HG03095 (cell line): ENCODE data around the gene RABGGTB.
"Not testable (repeated sequence)": the region's sequence is repeated elsewhere in the genome, so short reads cannot be mapped to it uniquely, and the experiment has no call there.

Experiments used
- ATAC-seq: cut with Tn5 transposase; IDR thresholded peaks from one replicate; pipeline ENCODE4 v1.9.1; 2021; ENCODE audit warnings: moderate library complexity; ENCODE audit not compliant: unreplicated experiment

The RABGGTB gene

DNA sequence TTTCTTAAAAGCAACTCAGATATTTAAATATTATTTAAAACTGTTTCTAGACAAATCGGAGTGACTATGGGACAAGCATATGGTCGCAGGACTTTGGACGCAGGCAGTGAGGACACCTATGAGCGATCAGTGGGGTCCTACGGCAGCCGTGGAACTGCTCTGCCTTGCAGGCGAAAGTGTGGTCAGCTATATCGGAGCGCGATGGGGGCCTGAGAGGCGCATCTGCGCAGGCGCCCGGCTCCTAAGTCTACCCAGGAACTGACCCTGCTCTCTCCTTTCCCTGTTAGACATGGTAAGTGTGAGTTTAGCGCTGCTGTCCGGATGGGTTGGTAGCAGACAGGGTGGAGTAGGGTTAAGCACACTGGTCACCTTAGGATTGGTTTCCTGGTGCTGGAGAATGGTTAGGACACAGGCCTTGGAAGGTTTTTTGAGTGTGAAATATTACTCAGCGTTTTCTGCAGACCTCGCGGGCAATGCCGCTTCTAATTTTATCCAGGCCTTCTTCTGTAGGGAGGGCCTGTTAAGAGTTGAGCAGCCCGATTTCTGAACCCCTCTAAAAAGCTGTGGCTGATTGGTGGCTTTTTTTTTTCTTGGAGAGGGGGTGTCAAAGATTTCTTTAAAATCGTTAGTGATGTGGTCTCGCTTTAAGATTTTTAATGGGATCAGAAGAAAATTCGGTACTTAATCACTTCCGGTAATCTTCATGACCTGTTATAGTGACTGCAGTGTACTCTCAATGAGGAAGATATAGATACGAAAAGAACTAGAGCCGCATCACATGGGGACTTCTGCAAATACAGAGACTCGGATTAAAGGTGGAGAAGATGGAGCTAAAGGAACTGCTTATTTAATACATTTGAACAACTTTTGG is at the start of gene RABGGTB:
Gene RABGGTB (plus strand): TSS at position 274 of the 871 bp plus-strand sequence. CDS start 16 bp downstream, at position 290.
- peak; percentile 69 for ATAC-seq

DNA sequence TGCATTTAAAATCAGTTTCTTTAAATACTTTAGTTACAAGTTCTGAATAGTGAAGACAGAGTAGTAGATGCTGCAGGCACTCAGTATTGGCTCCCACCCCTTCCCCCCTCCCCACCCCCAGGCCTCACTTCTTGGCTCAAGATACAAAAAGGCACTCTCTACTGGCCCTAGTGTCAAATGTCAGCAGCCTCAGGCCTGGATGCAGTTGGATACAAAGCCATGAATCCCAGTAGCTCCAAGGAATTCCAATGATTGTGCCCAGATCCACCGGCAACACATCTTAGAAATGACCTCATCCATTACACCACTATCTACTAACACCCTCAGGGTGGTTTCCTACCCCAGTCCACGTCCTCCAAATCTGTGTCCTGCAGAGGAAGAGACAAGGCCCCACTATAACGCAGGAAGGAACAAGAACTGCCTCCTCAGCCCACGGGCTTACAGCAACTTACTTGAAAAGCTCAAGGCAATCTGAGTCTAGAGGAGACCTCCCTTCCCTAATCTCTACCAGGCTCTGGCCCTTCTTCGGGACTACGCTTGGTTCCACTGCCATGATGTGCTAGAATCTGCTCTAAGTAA is 43.9 kb upstream of the RABGGTB start:
- ATAC-seq: no peak

DNA sequence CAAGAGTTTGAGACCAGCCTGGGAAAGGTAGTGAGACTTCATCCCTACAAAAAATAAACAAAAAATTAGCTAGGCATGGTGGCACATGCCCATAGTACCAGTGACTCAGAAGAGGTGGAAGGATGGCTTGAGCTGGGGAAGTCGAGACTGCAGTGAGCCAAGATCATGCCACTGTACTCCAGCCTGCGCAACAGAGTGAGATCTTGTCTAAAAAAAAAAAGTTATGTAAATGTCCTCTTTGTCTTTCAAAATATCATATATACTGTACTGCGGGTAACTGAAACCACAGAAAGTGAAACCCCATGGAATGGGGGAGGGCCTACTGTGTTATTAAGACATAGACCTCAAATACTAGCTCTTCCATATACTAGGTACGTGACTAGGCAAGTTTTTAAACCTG is 40.8 kb upstream of the RABGGTB start:
- peak; percentile 64 for ATAC-seq

DNA sequence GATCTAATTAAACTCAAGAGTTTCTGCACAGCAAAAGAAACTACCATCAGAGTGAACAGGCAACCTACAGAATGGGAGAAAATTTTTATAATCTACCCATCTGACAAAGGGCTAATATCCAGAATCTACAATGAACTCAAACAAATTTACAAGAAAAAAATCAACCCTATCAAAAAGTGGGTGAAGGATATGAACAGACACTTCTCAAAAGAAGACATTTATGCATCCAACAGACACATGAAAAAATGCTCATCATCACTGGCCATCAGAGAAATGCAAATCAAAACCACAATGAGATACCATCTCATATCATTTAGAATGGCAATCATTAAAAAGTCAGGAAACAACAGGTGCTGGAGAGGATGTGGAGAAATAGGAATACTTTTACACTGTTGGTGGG is 28.8 kb upstream of the RABGGTB start:
- ATAC-seq: not testable (repeated sequence)

DNA sequence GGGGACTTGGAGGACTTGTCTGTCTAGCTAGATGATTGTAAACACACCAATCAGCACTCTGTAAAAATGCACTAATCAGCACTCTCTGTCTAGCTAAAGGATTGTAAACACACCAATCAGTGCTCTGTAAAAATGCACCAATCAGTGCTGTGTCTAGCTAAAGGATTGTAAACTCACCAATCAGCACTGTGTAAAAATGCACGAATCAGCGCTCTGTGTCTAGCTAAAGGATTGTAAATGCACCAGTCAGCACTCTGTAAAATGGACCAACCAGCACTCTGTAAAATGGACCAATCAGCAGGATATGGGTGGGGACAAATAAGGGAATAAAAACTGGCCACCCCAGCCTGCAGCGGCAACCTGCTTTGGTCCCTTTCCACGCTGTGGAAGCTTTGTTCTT is 27.5 kb upstream of the RABGGTB start:
- ATAC-seq: not testable (repeated sequence)

- ATAC-seq: no peak
Measured at GRCh38 chr1:75764057-75764655, 21.9 kb upstream of the RABGGTB start.

DNA sequence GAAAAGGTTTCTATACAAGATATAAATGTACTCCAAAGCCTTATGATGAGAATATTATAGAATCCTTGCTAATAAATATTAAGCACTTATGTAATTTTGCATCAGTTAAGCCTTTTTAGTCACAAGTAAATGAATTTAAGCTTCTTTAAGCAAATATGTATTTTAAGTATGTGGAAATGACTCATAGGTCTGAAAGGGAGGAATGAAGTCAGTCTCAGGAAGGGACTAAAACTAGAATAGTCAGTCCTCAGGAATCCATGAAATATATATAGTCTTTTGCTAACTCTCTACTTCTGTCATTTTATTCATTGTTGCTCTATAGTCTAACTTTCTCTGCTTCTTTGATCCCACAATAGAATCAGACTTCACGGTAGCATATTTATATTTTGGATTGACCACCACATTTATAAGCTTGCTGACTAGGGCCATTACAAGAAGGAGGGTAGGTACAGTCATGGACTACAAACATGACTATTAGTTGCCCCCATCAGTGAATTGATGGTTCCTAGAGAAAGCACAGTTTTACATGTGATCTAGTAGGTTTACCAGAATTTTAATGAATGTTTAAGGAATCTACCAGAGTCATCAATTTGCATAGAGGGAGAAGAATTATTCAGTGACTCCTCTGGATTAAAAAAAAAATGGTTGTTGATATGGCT is 20.2 kb upstream of the RABGGTB start:
- no peak for ATAC-seq

GRCh38 chr1:75768016-75768415 is 18.0 kb upstream of the RABGGTB start:
- no peak for ATAC-seq

- no peak for ATAC-seq
Measured at GRCh38 chr1:75770761-75771160, 15.3 kb upstream of the RABGGTB start.

- no peak for ATAC-seq
Measured at GRCh38 chr1:75771978-75772377, 14.1 kb upstream of the RABGGTB start.

GRCh38 chr1:75777812-75778211 is 8.2 kb upstream of the RABGGTB start:
- ATAC-seq: not testable (repeated sequence)

DNA sequence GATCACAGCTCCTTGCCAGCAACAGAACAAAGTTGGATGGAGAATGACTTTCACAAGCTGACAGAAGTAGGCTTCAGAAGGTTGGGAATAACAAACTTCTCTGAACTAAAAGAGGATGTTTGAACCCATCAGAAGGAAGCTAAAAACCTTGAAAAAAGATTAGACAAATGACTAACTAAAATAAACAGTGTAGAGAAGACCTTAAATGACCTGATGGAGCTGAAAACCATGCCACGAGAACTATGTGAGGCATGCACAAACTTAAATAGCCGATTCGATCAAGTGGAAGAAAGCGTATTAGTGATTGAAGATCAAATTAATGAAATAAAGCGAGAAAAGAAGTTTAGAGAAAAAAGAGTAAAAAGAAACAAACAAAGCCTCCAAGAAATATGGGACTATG is 7.4 kb upstream of the RABGGTB start:
- not testable (repeated sequence) for ATAC-seq

DNA sequence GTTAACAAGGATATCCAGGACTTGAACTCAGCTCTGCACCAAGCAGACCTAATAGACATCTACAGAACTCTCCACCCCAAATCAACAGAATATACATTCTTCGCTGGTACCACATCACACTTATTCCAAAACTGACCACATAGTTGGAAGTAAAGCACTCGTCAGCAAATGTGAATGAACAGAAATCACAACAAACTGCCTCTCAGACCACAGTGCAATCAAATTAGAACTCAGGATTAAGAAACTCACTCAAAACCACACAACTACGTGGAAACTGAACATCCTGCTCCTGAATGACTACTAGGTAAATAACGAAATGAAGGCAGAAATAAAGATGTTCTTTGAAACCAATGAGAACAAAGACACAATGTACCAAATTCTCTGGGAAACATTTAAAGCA is 5.9 kb upstream of the RABGGTB start:
- ATAC-seq: not testable (repeated sequence)

DNA sequence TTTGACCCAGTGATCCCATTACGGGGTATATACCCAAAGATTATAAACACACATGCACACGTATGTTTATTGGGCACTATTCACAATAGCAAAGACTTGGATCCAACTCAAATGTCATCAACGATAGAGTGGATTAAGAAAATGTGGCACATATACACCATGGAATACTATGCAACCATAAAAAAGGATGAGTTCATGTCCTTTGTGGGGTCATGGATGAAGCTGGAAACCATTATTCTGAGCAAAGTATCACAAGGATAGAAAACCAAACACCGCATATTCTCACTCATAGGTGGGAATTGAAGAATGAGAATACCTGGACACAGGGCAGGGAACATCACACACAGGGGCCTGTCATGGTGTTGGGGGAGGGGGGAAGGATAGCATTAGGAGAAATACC is 2.1 kb upstream of the RABGGTB start:
- ATAC-seq: not testable (repeated sequence)

- peak; percentile 23 for ATAC-seq
Measured at GRCh38 chr1:75785320-75785982, 605 bp upstream of the RABGGTB start.

DNA sequence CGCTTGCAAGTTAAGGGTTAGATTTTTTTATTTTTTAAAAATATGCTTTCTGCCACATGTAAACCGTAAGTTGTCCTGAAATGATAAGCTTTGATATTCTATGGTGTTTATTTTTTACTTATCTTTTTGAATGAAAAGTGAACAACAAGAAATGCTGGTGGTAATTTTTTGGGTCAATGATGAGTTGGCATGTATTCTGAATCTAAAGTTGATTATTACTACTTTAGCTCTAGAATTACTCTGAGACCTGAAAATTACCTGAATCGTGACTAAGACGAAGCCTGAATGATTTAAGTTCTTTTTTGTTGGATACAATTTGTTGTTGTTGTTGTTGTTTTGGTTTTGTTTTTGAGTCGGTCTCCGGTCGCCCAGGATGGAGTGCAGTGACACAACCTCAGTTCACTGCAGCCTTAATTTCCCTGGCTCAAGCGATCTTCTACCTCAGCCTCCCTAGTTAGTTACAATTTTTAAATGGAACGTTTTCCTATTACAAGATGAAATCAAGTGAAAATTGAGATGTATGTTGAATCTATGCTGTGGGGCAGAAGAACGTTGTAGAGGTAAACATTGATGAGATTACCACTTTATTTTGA is 941 bp downstream of the RABGGTB start:
- ATAC-seq: no peak

DNA sequence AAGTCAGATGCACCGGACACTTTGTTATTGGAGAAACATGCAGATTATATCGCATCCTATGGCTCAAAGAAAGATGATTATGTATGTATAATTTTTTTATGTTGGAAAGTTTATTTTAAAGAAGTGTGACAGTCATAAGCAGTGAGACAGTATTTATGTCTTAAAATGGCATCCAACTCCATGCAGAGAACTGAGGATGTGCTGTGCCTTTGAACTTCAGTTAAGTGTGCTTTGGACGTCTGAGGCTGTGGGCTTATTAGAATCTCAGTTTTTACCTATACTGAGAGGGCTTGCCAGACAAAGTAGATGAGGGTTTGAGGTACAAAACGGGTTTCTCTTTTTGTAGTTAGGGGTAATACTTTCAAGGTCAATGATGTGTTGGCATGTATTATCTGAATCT is 1.5 kb downstream of the RABGGTB start:
- ATAC-seq: no peak

DNA sequence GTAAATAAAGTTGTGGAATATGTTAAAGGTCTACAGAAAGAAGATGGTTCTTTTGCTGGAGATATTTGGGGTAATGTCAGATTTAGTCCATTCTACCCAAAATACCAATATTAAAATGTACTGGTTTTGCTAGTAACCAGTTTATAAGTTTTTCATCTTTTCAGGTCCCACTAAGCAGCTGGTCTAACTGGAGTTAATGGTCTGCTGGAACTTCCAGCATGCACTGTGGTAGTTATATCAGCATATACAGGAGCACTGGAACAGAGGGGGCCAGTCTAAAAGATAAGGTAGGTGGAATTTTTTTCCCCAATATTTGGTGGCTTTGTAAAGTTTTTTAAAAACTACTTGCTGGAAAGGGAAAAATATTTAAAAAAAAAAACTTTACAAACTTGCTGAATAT is 3.9 kb downstream of the RABGGTB start:
- ATAC-seq: no peak

GRCh38 chr1:75791022-75791421 is 5.0 kb downstream of the RABGGTB start:
- no peak for ATAC-seq

- no peak for ATAC-seq
Measured at GRCh38 chr1:75792091-75792490, 6.0 kb downstream of the RABGGTB start.

DNA sequence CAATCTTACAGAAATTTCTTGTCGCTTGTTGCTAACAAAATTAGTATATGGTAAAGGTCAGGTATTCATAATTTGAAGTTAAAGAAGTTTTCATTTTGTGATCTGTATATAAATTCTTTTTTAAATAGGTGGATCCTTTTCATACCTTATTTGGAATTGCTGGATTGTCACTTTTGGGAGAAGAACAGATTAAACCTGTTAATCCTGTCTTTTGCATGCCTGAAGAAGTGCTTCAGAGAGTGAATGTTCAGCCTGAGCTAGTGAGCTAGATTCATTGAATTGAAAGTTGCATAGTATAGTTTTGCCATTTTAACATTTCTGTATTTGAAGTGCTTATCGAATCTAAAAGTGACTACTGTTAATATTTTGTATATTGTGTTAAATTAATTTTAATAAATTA is 8.3 kb downstream of the RABGGTB start:
- no peak for ATAC-seq
